Sigmoid colon (tissue), 3 donors: ENCODE measurements around the gene ADCK2.

Source experiments
- POLR2A ChIP-seq, 2 donors: fragments of 450-650 bp; IDR thresholded peaks; one replicate each; pipeline ENCODE4 v1.6.1; 2016; ENCODE audit warnings: antibody characterized with exemption in 2 of 2, mild to moderate bottlenecking in 2 of 2, moderate library complexity in 2 of 2
- TF ChIP-seq, protein P1 (sequence below), 4 experiments: fragments of 450-650 bp in 3 of 4; fragments of 200-600 bp in 1 of 4; IDR thresholded peaks; one replicate each; pipeline ENCODE4 v1.5.1; 2016 to 2019; ENCODE audit warnings: antibody characterized with exemption in 4 of 4, mild to moderate bottlenecking in 3 of 4, moderate library complexity in 2 of 4

DNA sequence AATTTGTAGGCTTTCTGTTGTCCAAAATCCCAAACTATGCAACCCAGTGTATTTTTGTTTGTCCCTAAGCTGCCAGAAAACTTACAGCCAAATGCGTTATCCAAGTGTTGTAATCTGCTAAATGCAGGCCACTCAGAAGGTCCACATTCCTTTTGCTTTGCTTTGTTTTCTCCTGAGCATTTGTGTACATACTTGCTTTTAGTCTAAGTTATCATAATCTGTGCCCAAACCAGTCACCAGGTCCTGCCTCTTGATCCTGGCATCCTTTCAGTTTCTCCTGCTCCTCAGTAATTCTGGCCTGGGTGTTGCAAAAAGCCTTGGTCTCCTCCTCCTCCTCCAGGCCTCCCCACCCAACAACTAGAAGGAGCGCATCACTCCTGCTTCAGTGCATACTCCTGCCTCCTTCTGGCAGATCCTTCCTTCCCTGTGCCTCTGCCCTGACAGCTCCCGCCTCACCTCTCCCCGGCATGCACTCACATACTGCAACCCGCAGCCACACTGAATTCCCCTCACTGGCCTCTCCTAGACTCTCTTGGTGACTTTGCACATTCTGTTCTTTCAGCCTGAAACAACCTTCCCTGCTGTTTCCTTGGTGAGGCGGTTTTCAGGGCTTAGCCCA, 34.5 kb upstream of the ADCK2 start:
- TF ChIP-seq, protein P1, sequence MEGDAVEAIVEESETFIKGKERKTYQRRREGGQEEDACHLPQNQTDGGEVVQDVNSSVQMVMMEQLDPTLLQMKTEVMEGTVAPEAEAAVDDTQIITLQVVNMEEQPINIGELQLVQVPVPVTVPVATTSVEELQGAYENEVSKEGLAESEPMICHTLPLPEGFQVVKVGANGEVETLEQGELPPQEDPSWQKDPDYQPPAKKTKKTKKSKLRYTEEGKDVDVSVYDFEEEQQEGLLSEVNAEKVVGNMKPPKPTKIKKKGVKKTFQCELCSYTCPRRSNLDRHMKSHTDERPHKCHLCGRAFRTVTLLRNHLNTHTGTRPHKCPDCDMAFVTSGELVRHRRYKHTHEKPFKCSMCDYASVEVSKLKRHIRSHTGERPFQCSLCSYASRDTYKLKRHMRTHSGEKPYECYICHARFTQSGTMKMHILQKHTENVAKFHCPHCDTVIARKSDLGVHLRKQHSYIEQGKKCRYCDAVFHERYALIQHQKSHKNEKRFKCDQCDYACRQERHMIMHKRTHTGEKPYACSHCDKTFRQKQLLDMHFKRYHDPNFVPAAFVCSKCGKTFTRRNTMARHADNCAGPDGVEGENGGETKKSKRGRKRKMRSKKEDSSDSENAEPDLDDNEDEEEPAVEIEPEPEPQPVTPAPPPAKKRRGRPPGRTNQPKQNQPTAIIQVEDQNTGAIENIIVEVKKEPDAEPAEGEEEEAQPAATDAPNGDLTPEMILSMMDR (IDR thresholded peaks at IDR 0.05) = no peak
- no peak for TF ChIP-seq POLR2A (IDR thresholded peaks at IDR 0.05)
